ENCODE results near the gene CAMSAP3.

CAMSAP3 gene

GRCh38 chr19:7665076-7665475, 69.4 kb downstream of the CAMSAP3 start:
- Histone ChIP-seq H3K36me3 (ENCODE audit: control insufficient read depth, insufficient read depth, low read length) (no peaks in the 10 kb centered on the region), H3K4me3 (replicated peaks; ENCODE audit: low read depth, low read length) (no peak overlapping the region), H3K27me3 (replicated peaks; ENCODE audit: control insufficient read depth, insufficient read depth, low read length) (no peaks in the 10 kb centered on the region; the same call in 1 of the 2 replicates)
- no peak for DNase-seq (ENCODE audit: extremely low read depth, insufficient read length)
- no peak for TF ChIP-seq CTCF (IDR thresholded peaks at IDR 0.05; ENCODE audit: insufficient read depth, low read length, poor library complexity, severe bottlenecking)
